Right lobe of liver (tissue), 6 donors: Measurements from ENCODE around the gene ARCN1. TPM values are rescaled to one million over a fixed set of nuclear protein-coding genes. Genes with fewer than 3 reads are reported as not detected.

Experiments used
- ATAC-seq, 4 donors: fragments of 200-7000 bp; cut with Tn5 transposase; one replicate each; pipeline ENCODE4 v1.9.1; 2020; ENCODE audit warnings: mild to moderate bottlenecking in 4 of 4, moderate library complexity in 4 of 4
- DNase-seq, 3 donors: peaks; one replicate each; pipeline ENCODE4 v3.0.0-alpha.2; 2020
- H3K27ac ChIP-seq, 3 donors: fragments of 200-600 bp; one replicate each; pipeline ENCODE4 v1.8.0; 2022
- H3K27me3 ChIP-seq, 2 donors: fragments of 200-600 bp; one replicate each; pipeline ENCODE4 v1.8.0; 2022
- H3K36me3 ChIP-seq, 4 donors: fragments of 200-600 bp; sonication (generic) in 1 of 4; one replicate each; pipeline versions ENCODE4 v1.5.1 to v1.8.0; 2017 to 2022; ENCODE audit warnings: control low read depth in 1 of 4
- H3K4me1 ChIP-seq, 4 donors: fragments of 200-600 bp; sonication (generic) in 1 of 4; one replicate each; pipeline versions ENCODE4 v1.5.1 to v1.8.0; 2017 to 2022; ENCODE audit warnings: control low read depth in 1 of 4
- H3K4me3 ChIP-seq, 3 donors: fragments of 200-600 bp; one replicate each; pipeline ENCODE4 v1.8.0; 2022
- H3K9me3 ChIP-seq, 4 donors: fragments of 200-600 bp; sonication (generic) in 1 of 4; one replicate each; pipeline versions ENCODE4 v1.5.1 to v1.8.0; 2017 to 2022; ENCODE audit warnings: control low read depth in 1 of 4
- CTCF ChIP-seq, 4 donors: fragments of 200-600 bp in 3 of 4; fragments of 450-650 bp in 1 of 4; IDR thresholded peaks; one replicate each; pipeline versions ENCODE4 v1.5.1 to v1.8.0; 2016 to 2022; ENCODE audit warnings: antibody characterized with exemption in 4 of 4, mild to moderate bottlenecking in 2 of 4
- POLR2A ChIP-seq: fragments of 450-650 bp; IDR thresholded peaks from one replicate; pipeline ENCODE4 v1.6.1; 2017; ENCODE audit warnings: antibody characterized with exemption, mild to moderate bottlenecking
- WGBS: methylation state at CpG from one replicate; pipeline ENCODE4 v1.1.6; 2018; ENCODE audit warnings: low coverage, low lambda C conversion rate; ENCODE audit not compliant: insufficient coverage; ENCODE audit errors: missing lambda C conversion rate; 5-methylcytosine and 5-hydroxymethylcytosine counted together
- intact Hi-C, 2 donors: fragments of 100-400 bp; cut with DNase I; formaldehyde crosslinking; loops; one replicate each; pipeline versions ENCODE4 v1.11.2 to v1.14.1; 2022
- total RNA-seq, 6 experiments: library from RNA; depleted of rRNA in 2 of 6; stranded (reverse); fragments of >200 nt in 2 of 6; fragmentation: NEBNext Ultra II Directional in 3 of 6; extraction: Animal tissue kit (Norgen Biotek cat#: 25700) in 3 of 6; gene quantifications; one replicate each; pipeline versions ENCODE4 v1.1.0 to v1.2.4, GENCODE V29; 2016 to 2023
- donor health status: DM: no; HTN: yes; CAD: no.
- donor health status: DM: no; HTN: no; CAD: no.
- donor health status: DM: no; HTN: no; CAD: no.
- donor health status: DM: no; HTN: yes; CAD: no.
- donor health status: DM: no; HTN: yes; CAD: no.

ARCN1 gene
- total RNA-seq, 6 experiments from 2014 or later: 58.3 to 91.7 (median 75.8) TPM

DNA sequence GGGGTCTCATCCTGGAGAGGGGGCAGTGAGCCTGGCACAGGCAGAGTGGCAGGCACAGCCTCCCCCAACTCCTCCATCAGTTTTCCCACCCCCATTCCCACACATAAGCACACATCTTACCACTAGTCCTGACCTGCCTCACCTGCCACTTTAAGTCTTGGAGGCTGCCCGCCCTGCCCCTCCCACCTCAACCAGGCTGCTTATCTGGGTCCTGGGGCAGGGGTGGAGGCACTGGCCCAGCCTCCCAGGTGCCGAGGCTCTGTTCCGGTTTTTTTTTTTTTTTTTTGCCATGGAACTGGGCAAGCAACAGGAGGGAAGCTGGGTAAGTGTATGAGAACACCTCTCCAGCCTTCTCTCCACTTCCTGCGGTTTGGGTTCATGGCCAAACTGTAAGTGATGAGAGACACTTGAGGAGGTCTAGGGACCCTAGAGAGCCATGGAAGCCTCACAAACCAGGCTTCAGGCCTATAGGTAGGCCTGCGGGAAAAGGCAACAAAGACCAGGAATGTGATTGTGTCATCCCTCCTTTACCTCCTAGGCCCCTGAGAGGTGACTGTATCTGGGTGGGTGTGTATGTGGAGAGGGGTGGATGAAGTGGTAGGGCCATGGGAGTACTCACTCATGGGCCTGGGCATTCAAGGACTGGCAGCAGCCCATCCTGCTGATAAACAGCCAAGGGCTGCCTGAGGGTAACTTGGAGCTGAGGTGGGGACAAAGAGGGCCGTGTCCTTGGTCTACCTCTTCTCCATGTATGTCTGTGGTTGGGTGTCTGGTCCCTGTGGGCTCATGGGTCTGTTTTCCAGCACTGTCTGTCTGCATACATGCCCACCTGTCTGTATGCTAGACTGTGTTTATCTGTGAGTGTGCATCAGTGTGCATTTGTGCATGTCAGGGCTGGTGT, 57.8 kb downstream of the ARCN1 start:
- no peak for DNase-seq
- Histone ChIP-seq H3K9me3 (no peaks in the 10 kb centered on the region), H3K4me3 (no peak overlapping the region), H3K27ac (no peak overlapping the region), H3K27me3 (no peaks in the 10 kb centered on the region), H3K36me3 (no peaks in the 10 kb centered on the region), H3K4me1 (peaks cover 0 to 6% (median 0%) of the 10 kb centered on the region in 4 donors)
- ATAC-seq: no peak
- WGBS: 90% methylated on average over 2 of the region's 6 CpGs
- TF ChIP-seq CTCF (IDR thresholded peaks at IDR 0.05): no peak
- TF ChIP-seq POLR2A: no peak
- intact Hi-C loops: no loop called here

DNA sequence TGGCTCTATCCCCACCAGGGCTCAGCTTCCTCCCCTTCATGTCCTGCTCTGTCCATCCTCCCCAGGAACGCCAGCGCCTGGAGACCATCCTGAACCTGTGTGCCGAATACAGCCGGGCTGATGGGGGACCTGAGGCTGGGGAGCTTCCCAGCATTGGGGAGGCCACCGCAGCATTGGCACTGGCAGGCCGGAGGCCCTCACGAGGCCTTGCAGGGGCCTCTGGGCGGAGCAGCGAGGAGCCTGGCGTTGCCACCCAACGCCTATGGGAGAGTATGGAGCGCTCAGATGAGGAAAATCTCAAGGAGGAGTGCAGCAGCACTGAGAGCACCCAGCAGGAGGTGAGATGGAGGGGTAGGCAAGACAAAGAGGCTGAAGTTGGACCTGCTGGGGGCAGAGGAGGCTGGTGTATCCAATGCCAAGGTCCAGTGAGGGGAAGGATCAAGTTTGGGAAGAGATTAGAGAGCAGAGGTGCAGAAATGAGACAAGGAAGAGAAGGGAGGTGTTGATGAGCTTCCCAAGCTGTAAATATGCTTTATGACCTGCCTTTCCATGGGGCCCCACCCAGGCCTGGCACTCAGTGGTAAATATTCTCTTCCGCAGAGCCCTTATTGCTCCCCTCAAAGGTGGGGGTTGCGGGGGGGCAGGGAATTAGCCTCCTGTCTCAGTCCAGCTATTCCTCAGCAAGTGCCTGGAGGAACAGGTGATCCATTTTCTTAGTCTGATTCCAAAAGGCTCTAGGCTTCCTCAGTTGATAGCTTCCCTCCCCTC, 59.1 kb downstream of the ARCN1 start:
- no peak for DNase-seq
- intact Hi-C loops: no loop called here
- Histone ChIP-seq H3K27ac (no peak overlapping the region), H3K9me3 (no peaks in the 10 kb centered on the region), H3K4me3 (no peak overlapping the region), H3K36me3 (no peaks in the 10 kb centered on the region), H3K27me3 (no peaks in the 10 kb centered on the region), H3K4me1 (peaks cover 0 to 10% (median 0%) of the 10 kb centered on the region in 4 donors)
- TF ChIP-seq POLR2A: no peak
- no peak for TF ChIP-seq CTCF (IDR thresholded peaks at IDR 0.05)
- 95% methylated on average over 6 of the region's 14 CpGs for WGBS
- no peak for ATAC-seq

DNA sequence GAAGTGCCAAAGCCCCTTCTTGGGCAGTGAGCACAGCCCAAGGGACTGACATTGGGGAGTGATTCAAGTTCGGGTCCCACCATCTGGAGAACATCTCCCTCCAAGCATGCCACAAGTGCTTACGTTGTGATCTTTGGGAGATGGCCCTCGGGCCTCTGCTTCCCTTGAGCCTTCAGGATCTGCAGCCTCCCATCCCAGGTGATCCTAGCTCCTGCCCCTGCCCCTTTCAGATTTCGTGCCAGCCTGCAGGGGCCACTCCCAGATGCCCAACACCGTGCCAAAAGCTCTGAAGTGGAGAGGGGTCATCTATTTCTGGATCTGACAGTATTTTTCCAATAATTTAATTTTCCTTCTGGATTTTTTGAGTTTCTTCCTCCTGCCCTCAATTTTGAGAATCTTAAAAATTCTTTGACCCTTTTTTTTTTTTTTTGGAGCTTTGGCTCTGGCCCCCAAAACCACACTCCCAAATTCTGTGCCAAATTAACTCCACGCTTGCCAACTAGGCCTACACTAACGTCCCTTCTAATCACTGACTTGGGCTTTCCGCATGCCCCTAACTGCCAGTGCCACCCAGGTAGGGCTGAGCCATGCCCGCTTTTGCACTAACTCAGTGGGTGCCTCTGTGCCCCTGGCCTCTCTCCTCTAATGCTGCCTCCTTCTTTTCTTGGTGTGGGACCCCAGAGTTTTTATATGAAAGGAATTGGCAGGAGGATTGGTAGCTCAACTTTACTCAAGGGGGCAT, 60.5 kb downstream of the ARCN1 start:
- Histone ChIP-seq H3K9me3 (no peaks in the 10 kb centered on the region), H3K4me3 (no peak overlapping the region), H3K27ac (no peak overlapping the region), H3K36me3 (no peaks in the 10 kb centered on the region), H3K4me1 (peaks cover 0 to 10% (median 0%) of the 10 kb centered on the region in 4 donors), H3K27me3 (no peaks in the 10 kb centered on the region)
- no peak for DNase-seq
- WGBS: 91% methylated on average over 4 of the region's 9 CpGs
- ATAC-seq: no peak
- TF ChIP-seq CTCF (IDR thresholded peaks at IDR 0.05) (no peak), POLR2A (no peak)
- intact Hi-C loops: no loop called here

DNA sequence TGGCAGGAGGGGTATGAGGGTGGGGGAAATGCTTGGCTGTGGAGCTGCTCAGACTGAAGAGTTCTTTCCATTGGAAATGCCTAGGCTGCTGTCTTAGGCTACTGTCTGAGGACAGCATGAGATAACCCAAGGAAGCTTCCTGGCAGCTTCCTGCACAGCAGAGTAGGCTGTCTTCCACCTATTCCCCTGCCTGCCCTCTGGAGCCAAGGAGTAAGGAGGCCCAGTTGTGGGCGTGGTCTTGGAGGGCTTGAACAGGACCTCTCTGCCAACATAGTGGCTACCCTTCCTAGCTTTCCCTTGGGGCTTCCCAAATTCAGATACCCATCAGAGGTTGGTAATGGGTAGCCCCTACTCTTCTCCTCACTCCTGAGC, 61.1 kb downstream of the ARCN1 start:
- Histone ChIP-seq H3K4me3 (no peak overlapping the region), H3K27ac (no peak overlapping the region), H3K4me1 (peaks cover 0 to 10% (median 0%) of the 10 kb centered on the region in 4 donors), H3K9me3 (no peaks in the 10 kb centered on the region), H3K27me3 (no peaks in the 10 kb centered on the region), H3K36me3 (no peaks in the 10 kb centered on the region)
- no peak for ATAC-seq
- 80% methylated on average over 1 of the region's 1 CpG for WGBS
- intact Hi-C loops: no loop called here
- DNase-seq: no peak
- TF ChIP-seq POLR2A (no peak), CTCF (IDR thresholded peaks at IDR 0.05) (no peak)
